GM12801 (cell line): Measurements from ENCODE around the gene SUN5.

Experiments used
- CTCF ChIP-seq: IDR thresholded peaks from one replicate; pipeline ENCODE4 v1.5.1; 2011; ENCODE audit warnings: control low read depth; ENCODE audit not compliant: insufficient read length; ENCODE audit errors: extremely low read depth

SUN5 gene

DNA sequence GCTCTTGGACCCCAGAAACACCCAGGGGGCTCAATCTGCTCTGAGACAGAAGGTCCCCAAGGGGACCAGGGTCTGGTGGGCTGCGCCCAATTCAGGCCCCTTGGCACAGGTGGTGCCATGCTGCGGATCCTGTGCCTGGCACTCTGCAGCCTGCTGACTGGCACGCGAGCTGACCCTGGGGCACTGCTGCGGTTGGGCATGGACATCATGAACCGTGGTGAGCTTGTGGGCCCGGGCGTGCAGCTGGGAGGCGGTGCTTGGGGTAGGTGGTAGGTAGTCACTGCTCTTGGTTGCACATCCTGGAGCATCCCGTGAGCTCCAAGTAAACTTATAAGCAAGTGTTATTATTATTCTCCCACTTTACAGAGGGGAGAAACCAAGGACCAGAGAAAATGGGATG lies 27.3 kb upstream of the SUN5 start, which contains the start of gene BPIFB6:
BPIFB6 (plus strand) TSS at position 118 of the 400 bp plus-strand sequence; CDS start at position 118, 0 bp downstream.
- no peak for TF ChIP-seq CTCF

GRCh38 chr20:33030569-33030968 lies 26.3 kb upstream of the SUN5 start:
- TF ChIP-seq CTCF = no peak

DNA sequence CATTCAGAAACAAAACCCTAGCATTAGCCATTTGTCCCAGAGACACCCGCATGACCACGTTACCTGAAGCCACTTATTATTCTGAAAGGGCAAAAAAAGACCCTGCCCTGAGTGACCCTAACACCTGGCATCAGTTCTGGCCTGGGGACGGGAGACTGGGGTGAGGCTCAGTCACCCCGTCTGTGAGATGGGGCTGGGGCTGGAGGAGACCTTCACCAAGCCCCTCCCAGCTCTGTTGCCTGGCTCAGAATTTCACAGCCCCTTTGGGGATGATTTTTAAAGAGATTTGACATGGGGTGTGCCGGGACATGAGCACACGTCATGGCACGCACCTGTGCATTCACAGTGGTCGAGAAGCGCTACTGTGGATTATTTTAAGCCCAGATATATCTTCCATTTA lies 25.8 kb upstream of the SUN5 start:
- no peak for TF ChIP-seq CTCF

DNA sequence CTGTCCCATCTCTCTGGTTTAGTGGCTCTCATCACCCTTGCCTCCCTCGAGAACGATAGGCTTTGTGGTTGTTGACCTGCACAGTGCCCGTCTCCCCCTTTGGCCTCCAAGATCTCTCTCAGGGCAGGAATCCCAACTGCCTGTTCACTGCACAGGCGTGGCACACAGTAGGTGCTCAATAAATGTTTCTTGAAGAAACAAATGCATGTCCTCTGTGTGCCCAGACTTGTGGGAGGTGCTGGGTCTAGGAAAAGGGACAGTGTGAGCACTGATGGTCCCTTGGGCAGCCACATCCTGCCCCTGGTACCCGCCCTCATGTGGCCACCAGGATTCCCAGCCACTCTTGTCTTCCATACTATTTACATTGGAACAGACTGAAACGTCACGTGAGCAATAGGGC lies 24.6 kb upstream of the SUN5 start:
- no peak for TF ChIP-seq CTCF

GRCh38 chr20:33027769-33028751 lies 23.8 kb upstream of the SUN5 start:
- TF ChIP-seq CTCF = no peak

GRCh38 chr20:33026779-33027759 lies 22.8 kb upstream of the SUN5 start:
- TF ChIP-seq CTCF = no peak

DNA sequence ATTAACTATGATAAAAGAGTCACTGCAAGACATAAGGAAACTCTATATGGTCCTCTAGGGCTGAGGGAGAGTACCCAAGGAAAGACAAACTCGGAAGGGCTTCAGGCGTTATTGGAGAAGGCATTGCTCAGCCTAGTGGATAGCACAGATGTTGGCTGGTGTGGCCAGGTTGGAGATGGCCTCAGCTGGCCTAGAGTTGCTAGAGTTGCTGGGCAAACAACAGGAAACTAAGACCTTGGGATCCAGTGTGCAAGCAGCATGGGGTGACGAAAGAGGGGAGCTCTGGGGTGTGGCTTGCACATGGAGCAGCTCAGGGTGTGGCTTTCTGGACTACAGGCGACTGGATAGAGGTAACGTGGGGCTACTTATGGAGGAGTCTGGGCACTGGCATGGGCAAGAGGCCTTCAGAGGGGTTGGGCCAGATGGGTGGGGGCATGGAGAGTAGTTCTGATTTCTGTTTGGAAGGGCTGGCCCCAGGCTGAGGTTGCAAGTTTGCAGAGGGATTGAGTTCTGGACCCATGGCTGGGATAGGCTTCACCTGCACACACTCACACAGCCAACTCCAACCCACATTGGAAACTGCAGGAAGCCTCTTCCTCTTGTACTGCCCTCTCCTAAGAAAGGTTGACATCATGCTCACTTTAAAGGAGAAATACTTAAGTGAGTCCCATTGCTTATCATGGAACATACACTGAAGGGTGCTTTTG lies 22.0 kb upstream of the SUN5 start:
- no peak for TF ChIP-seq CTCF
